GM18861 (cell line): Measurements from ENCODE around the gene PAPOLG.
"Not testable (repeated sequence)": the region's sequence is repeated elsewhere in the genome, so short reads cannot be mapped to it uniquely, and the experiment has no call there.

ENCODE experiments used
- ATAC-seq: cut with Tn5 transposase; IDR thresholded peaks from one replicate; pipeline ENCODE4 v1.9.1; 2021; ENCODE audit not compliant: unreplicated experiment

PAPOLG gene

GRCh38 chr2:60771508-60771907 is 15.4 kb downstream of the PAPOLG start:
- no peak for ATAC-seq

DNA sequence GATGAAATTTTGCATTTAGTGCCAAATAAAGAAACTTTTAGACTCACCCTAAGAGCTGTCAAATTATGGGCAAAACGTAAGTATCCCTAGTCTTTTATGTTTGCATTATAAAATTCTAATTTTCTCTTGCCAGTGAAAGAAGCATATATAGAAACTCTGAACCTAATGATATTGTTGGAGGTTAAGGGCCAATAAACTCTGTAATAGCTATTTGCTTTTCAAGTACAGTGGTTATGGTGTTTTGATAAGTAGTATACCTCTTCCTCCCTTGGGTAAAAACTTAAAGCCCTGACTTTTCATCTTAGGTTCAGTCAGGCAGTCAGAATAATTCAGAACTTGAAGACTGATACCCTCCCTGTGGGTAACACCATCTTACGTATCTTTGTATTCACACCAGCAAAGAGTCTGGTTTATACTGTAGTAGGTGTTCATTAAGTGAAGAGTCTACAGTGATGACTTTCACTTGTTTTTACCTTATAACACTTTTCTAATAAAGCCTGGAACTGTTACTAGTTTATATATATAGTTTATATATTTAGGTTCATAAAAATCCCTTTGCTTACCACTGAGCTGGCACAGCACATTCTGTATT is 19.1 kb downstream of the PAPOLG start:
- no peak for ATAC-seq

- no peak for ATAC-seq
Measured at GRCh38 chr2:60778352-60778751, 22.3 kb downstream of the PAPOLG start.

DNA sequence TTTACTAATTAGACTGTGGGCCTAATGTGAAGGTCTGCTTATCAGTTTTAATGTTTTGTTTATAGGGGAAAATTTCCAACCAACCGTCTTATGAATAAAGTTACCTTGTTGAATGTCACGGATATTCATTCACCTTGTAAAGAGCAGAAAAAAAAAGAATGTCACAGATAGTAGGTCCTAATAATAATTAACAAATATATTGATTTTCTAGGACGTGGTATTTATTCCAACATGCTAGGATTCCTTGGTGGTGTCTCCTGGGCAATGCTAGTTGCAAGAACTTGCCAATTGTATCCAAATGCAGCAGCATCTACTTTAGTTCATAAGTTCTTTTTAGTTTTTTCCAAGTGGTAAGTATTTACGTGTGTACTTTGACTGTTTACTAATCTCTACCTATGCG is 23.4 kb downstream of the PAPOLG start:
- ATAC-seq: no peak

DNA sequence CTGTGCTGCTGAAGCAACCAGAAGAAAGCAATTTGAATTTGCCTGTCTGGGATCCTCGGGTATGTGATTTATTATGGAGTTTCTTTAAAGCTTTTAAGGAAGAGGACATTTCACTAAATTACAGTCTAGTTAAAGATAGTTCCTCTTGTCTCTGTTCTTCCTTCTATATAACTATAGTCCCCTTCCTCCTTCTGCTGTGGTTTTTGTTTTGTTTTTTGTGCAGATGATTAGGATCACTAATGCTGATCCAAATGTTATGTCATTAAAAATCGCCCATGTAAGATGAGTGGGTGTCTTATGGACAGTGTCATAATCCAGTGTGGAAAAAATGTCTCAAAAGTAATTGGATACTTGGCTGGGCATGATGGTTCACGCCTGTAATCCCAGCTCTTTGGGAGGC is 24.7 kb downstream of the PAPOLG start:
- ATAC-seq: no peak

DNA sequence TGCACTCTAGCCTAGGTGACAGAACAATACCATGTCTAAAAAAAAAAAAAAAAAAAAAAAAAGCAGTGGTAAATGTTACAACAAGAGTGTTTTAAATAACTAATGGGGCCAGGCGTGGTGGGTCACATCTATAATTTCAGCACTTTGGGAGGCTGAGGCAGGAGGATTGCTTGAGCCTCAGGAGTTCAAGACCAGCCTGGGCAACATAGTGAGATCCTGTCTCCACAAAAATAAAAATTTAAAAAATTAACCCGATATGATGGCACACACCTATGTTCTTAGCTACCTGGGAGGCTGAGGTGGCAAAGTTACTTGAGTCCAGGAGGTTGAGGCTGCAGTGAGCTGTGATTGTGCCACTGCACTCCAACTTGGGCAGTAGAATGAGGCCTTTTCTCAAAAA is 37.1 kb downstream of the PAPOLG start:
- ATAC-seq: no peak

DNA sequence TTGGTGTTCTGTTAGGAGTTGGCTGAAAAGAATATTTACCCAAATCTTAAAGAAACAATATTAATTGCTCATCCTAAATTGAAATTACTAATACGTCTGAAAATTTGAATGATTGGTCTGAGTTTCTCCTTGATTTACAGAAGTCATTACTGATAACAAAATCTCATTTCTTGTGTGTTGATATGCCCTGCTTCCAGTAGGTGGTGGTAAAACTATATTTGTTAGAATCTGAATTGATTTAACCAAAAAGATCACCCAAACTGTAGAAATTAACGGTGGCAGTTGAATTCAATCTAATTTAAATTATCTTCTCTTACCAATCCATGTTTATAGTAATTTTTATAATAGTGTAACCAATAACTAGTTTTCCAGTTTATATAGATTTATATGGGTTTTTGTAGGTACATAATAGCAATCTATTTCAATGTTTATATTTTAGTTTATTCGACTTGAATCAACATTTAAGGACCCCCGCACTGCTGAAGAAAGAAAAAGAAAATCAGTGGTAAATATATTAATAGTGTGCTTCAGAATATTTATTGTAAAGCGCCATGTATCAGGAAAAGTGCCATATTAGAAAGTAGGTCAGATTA is 38.3 kb downstream of the PAPOLG start:
- no peak for ATAC-seq

DNA sequence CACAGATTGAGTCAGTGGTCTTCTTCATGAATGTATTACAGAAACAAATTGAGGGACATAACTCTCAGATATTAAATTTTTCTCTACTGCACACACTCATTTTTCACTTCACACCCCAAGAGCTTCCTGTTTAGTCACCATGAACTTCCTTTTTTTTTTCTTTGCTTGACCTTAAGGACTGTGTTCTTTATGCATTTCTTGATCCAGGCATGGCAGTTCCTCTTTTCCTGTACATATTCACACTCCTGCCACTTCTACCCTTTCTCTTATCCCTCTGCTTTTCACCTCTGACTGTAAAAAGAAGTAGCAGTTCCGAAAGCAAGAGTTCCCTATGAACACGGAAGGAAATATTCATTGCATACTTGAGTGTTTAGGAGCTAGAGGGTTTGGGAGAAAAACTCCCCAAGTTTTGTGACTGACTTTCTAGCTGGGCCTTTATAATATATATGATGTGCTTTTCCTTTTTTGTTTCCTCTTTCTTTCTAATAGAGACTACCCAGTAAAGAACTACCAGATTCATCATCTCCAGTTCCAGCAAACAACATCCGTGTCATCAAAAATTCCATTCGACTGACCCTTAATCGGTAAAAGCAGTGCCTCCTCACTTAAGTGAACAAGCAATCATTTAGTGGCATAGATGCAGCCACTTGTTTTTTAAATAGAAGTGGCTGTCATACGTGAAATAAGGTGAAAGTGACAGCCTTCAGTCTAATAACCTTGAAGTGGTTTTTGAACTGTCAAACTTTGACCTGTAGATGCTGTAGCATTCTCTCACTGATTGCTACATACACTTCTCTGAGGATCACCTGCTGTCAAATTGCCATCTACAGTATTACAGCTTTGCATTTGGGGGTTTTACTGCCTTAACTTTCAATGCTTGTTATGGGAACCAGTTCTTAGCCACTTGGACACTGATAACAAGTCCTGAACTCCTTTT is 40.8 kb downstream of the PAPOLG start:
- ATAC-seq: peak; percentile 54

- ATAC-seq: no peak
Measured at GRCh38 chr2:60804473-60804872, 48.4 kb downstream of the PAPOLG start.

DNA sequence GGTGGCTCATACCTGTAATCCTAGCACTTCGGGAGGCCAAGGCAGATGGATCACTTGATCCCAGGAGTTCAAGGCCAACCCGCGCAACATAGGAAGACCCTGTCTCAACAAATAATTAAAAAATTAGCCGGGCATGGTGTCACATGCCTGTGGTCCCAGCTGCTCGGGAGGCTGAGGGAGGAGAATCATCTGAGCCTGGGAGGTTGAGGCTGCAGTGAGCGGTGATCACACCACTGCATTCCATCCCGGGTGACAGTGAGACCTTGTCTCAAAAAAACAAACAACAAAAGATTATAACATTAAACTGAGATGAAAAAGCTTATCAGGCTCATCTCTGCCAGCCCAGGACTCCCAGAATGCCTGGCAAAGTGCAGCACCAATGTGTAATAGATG is 50.5 kb downstream of the PAPOLG start:
- no peak for ATAC-seq

GRCh38 chr2:60806988-60807681 is 51.1 kb downstream of the PAPOLG start:
- ATAC-seq: peak; percentile 74

- ATAC-seq: no peak
Measured at GRCh38 chr2:60808330-60808801, 52.3 kb downstream of the PAPOLG start.

DNA sequence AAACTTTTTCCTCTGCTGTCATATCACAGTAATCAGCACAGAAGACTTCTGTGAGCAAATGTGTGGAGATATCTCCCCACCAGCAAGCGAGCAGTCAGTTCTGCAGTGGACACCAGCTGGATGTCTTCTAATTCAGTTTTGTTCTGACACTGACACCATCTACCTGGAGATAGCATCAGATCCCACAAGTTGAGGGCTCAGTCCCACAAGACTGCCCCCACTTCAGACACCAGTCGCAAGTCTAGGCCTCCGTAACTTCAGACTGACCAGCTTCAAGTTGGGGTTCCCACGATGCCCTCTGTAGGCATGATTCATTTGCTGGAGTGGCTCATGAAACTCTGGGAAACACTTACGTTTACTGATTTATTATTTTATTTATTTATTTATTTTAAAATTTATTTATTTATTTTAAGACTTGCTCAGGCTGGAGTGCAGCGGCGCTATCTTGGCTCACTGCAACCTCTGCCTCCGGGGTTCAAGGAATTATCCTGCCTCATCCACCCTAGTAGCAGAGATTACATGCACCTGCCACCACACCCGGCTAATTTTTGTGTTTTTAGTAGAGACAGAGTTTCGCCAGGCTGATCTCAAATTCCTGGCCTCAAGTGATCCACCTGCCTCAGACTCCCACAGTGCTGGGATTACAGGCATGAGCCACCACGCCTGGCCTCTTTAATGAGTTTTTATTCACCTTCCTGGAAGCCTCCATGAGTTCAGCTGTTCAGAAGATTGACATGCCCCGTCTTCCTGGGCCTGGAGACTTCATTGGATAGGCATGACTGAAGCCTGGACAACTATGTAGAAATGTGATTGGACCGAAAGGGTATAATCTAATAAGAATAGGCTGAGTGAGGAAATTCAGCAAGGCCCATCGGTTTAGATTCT is 55.7 kb downstream of the PAPOLG start:
- no peak for ATAC-seq

DNA sequence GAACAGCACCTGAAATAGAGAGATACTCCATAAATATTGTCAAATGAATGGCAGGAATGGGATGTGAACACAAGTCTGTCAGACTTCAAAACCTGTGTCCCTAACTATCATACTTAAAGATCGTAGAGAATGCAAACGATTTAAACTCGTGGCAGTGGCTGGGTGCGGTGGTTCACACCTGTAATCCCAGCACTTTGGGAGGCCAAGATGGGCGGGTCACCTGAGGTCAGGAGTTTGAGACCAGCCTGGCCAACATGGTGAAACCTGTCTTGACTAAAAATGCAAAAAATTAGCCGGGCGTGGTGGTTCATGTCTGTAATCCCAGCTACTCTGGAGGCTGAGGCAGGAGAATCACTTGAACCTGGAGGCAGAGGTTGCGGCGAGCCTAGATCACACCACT is 61.1 kb downstream of the PAPOLG start:
- ATAC-seq: not testable (repeated sequence)

- no peak for ATAC-seq
Measured at GRCh38 chr2:60818272-60818671, 62.2 kb downstream of the PAPOLG start.

DNA sequence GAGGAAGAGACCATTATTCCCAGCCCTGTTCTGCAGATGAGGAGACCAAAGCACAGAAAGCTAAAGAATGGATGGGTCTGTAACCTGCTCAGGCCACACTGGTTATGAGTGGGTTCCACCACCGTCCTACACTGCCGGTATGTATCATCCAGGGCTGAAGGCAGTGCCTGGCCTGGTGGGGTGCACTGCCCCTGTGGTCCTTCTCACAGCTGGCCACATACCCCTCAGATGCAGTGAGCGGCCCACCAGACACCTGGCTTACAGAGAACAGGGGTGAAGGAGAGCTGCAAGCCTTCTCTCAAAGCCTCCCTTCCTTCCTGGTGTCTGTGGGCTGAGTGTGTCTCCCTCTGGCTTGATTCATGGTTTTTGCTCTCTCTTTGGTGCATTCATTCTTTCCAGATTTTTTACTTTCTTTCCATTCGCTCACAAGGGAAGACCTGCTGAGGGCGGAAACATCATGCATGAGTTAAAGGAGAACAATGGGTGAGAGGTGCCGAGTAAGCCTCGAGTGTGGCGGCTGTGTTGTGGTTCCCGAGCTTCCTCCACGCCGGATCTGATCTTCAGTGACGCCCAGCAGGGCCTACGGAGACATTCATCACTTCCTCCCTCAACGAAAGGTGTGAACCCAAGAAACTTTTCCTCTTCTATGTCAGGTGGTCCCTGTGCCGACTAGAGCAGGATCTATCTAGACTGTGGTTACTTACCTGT is 63.2 kb downstream of the PAPOLG start:
- no peak for ATAC-seq

- ATAC-seq: no peak
Measured at GRCh38 chr2:60819936-60820335, 63.9 kb downstream of the PAPOLG start.

DNA sequence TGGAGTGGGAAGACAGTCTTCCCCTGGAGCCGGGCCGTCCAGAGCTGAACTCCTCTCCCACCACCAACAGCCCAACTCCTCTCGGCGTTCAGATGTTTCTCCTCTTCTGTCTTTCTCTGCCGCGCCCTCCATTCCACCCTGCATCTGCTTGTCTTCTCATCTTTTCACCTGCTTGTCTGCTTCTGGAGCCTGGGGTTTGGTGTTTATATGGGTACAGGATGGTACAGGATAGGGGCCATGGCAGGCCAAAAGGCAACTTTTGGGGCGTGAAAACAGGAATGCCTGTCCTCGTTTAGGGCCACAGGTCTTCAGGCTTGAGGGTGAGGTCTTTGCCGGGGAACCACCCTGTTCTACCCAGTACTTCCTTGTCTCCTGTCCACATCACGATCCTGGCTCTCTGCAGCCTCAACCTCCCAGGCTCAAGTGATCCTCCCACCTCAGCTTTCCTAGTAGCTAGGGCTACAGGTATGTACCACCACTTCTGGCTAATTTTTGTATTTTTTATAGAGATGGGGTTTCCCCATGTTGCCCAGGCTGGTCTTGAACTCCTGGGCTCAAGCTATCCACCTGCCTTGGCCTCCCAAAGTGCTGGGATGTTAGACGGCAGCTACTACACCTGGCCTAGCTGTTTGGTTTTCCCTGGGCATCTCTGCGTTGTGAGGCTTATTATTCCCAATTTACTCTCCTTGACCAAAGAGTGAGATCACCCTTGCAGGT is 64.5 kb downstream of the PAPOLG start:
- ATAC-seq: no peak

DNA sequence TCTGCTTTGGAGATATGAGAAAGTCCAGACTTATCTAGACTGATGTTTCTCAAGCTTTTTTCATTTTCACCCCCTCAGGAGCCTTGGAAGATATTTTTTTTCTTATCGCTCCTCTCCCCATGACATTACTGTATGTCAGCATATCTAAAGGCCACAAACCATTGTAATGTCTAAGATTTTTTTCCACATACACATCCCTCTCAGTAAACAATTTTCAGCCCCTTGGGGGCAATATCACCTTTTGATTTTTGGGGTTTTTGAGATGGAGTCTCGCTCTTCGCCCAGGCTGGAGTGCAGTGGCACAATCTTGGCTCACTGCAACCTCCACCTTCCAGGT is 65.0 kb downstream of the PAPOLG start:
- no peak for ATAC-seq
